ENCODE measurements around the gene CENPX.

The CENPX gene

GRCh38 chr17:82021900-82022309, 773 bp downstream of the CENPX start:
- TF ChIP-seq CTCF (IDR thresholded peaks at IDR 0.05): no peak

DNA sequence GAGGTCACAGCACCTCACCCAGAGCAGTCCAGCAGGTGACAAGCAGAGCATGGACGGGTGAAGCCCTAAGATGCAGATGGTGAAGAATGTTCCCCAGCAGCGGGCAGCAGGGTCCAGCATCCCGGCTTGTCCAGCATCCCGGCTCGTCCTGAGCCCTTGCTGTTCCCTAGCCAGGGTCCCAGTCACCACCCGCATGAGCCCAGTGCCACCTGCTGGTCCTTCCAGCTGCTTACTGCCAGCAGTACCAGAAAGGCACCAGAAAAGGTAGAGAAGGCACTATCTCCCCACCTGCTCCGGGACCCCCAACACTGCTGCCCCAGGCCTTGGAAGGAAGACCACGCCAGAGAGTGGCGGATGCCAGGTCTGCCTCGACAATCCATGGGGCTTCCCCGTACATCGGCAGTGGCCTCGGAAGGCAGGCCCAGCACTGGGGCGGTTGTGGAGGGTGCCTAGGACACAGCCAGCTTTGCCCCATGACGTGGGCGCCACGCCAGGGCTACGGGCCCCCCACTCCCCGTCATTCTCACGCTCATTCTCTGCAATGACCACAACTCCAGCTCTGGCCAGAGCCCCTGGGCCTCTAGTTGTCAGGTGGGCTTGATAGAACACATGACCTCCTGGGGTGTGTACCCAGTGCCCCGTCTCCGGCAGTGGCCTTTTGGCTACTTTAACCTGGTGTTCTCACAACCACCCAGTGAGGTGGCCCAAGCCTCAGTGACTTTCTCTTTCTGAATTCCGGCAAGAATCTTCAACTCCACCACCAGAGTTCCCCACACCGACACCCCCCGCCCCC, 1.4 kb downstream of the CENPX start:
- TF ChIP-seq CTCF (IDR thresholded peaks at IDR 0.05): peak; percentile 75

DNA sequence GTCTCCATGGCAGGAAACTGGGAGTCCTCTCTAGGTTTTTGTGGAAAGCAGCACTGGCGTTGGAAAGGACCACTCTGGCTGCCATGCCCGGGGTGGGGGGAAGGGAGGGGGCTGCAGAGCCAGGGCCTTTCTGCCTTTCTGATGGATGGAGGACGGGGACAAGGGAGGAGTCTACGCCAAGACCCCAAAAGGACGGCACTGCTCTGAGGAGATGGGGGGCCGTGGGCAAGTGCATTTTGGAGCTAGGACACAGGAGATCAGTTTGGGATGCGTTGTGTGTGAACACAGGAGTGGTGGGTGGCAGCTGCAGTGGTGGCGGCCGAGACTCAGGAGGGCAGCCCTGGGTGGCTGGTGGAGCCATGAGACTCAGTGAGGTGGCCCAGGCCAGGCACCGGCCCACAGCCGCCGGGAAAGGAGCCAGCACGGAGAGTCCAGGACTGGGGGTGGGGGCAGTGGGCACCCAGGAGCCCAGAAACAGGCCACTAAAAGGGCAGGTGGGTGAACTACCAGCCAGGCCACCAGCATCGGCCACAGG, 2.0 kb downstream of the CENPX start:
- no peak for TF ChIP-seq CTCF (IDR thresholded peaks at IDR 0.05)

- peak; percentile 89 for TF ChIP-seq CTCF (IDR thresholded peaks at IDR 0.05)
These were observed 2.7 kb downstream of the CENPX start for GRCh38 chr17:82019690-82020571.

DNA sequence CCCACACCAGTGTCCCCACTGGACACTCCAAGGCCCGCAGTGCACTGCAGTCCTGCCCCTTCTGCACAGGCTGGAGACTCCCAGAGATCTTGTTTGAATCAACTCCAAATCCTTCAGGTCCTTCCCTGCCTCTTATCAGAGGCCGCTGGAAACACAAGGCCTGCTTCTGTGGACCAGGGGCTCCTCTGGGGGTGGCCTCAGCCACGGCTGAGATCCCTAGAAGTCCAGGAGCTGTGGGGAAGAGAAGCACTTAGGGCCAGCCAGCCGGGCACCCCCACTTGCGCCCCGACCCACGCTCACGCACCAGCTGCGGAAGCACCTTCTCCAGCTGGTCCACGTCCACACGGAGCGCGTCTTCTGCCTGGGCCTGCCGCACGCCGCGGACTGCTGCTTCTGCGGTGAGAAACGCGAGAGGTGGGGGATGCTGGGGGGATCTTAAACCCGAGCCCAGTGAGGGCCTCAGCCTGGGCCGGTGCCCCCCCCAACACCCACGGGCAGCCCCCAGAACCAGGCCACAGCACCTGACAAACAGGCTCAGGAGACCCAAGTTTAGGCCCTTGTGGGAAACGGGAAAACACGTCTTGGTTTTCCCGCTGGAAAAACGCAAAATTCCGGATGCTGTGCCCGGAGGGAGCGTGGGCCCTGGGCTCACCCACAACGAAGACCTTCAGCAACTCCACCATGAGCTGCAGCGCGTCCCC, 3.5 kb downstream of the CENPX start:
- TF ChIP-seq CTCF (IDR thresholded peaks at IDR 0.05): no peak

- no peak for TF ChIP-seq CTCF (IDR thresholded peaks at IDR 0.05)
These were observed 4.3 kb downstream of the CENPX start for GRCh38 chr17:82018152-82018988.

Measured in LNCAP (cell line).